Caco-2 (cell line): Measurements from ENCODE around the gene CYTH4. TPM values are rescaled to one million over a fixed set of nuclear protein-coding genes. Genes with fewer than 3 reads are reported as not detected.
A peak's percentile ranks its signal among the peaks of the same experiment; 100 is the strongest.

Experiments
- BruUV-seq: library from RNA; stranded (reverse); fragments of 400-500 nt; replicated peaks from 2 replicates; lab custom pipeline; 2021; lab: Mats Ljungman, UMichigan
- CTCF ChIA-PET: fragments of 300-600 bp; sonication (Branson Sonifier 250); formaldehyde crosslinking; loops from one replicate; lab custom pipeline; 2022; ENCODE audit warnings: antibody characterized with exemption; lab: Charles Lee
- POLR2A ChIA-PET: fragments of 300-600 bp; sonication (Branson Sonifier 250); formaldehyde crosslinking; loops from one replicate; lab custom pipeline; 2022; ENCODE audit warnings: antibody characterized with exemption; lab: Charles Lee
- DNase-seq, 2 experiments: peaks; one replicate each; pipeline versions ENCODE4 v3.0.0 to v3.0.0-alpha.2; 2020 to 2022
- H3K27me3 ChIP-seq: replicated peaks from 2 replicates; pipeline ENCODE4 v1.6.0; 2011; ENCODE audit warnings: low read length; ENCODE audit not compliant: control insufficient read depth, insufficient read depth
- H3K36me3 ChIP-seq: 2 replicates; pipeline ENCODE4 v1.5.1; 2011; ENCODE audit warnings: low read length; ENCODE audit not compliant: control insufficient read depth, insufficient read depth
- H3K4me1 ChIP-seq: fragments of 250-450 bp; sonication (Bioruptor Pico); 2 replicates; pipeline ENCODE4 v1.5.1; 2020; ENCODE audit warnings: mild to moderate bottlenecking
- H3K4me3 ChIP-seq: 2 replicates; pipeline ENCODE4 v1.5.1; 2011; ENCODE audit warnings: low read depth, mild to moderate bottlenecking, control low read depth, low read length
- H3K9me3 ChIP-seq: fragments of 250-450 bp; sonication (Bioruptor Pico); 2 replicates; pipeline ENCODE4 v1.5.1; 2020; ENCODE audit warnings: mild to moderate bottlenecking, moderate library complexity
- H3K27ac Mint-ChIP-seq: one replicate; pipeline ENCODE4 v1.8.0; 2022; ENCODE audit warnings: mixed read lengths; ENCODE audit not compliant: unreplicated experiment
- H3K27me3 Mint-ChIP-seq: one replicate; pipeline ENCODE4 v1.8.0; 2022; ENCODE audit warnings: mixed read lengths; ENCODE audit not compliant: insufficient read depth, unreplicated experiment
- H3K36me3 Mint-ChIP-seq: one replicate; pipeline ENCODE4 v1.8.0; 2022; ENCODE audit warnings: mild to moderate bottlenecking, mixed read lengths; ENCODE audit not compliant: insufficient read depth, unreplicated experiment
- H3K4me1 Mint-ChIP-seq: one replicate; pipeline ENCODE4 v1.8.0; 2022; ENCODE audit warnings: low read depth, mixed read lengths; ENCODE audit not compliant: unreplicated experiment
- H3K4me3 Mint-ChIP-seq: one replicate; pipeline ENCODE4 v1.8.0; 2022; ENCODE audit warnings: mild to moderate bottlenecking, moderate library complexity, mixed read lengths; ENCODE audit not compliant: unreplicated experiment
- H3K9me3 Mint-ChIP-seq: one replicate; pipeline ENCODE4 v1.8.0; 2022; ENCODE audit warnings: mixed read lengths; ENCODE audit not compliant: unreplicated experiment
- intact Hi-C: fragments of 100-400 bp; cut with micrococcal nuclease; formaldehyde crosslinking; loops from one replicate; pipeline ENCODE4 v1.10.0; 2022; ENCODE audit not compliant: unreplicated experiment
- total RNA-seq: library from RNA; stranded (reverse); gene quantifications from 2 replicates; pipeline ENCODE4 v1.2.3, GENCODE V29; 2022
- TF ChIP-seq, protein P1 (sequence below), 2 experiments: fragments of 200-600 bp in 1 of 2; IDR thresholded peaks; 1 replicate in 1 of 2; 2 replicates in 1 of 2; pipeline versions ENCODE4 v1.5.1 to v1.8.0; 2011 to 2022; ENCODE audit warnings: antibody characterized with exemption in 1 of 2, control low read depth in 1 of 2, inconsistent platforms in 1 of 2, low read depth in 1 of 2, low read length in 1 of 2, mild to moderate bottlenecking in 1 of 2, moderate library complexity in 1 of 2; ENCODE audit not compliant: insufficient read depth in 1 of 2, severe bottlenecking in 1 of 2, unreplicated experiment in 1 of 2

CYTH4 gene
- total RNA-seq, 1 experiment from 2014 or later: not detected

DNA sequence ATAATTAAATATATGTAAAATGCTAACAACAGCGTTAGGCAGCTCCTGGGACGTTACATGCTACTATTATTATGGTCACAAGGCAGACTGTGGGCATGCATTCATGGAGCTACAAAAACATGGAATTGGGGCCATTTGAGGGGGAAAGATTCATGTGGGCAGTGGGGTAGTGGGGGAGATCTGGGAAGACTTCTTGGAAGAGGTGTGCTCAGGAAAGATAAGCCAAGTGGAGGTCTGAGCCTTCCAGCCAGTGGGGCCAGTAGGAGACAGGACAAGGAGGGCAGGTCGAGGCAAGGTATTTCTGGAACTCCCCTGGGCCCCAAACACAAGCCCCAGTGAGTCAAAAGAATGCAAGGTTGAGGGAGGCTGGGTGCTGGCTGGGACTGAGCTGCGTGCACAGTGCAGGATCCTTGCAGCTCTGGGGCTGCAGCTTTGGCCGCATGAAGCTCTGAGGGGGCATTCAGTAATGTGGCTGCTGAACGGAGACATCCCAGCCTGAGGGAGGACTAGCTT lies 35.4 kb downstream of the CYTH4 start:
- TF ChIP-seq, protein P1, sequence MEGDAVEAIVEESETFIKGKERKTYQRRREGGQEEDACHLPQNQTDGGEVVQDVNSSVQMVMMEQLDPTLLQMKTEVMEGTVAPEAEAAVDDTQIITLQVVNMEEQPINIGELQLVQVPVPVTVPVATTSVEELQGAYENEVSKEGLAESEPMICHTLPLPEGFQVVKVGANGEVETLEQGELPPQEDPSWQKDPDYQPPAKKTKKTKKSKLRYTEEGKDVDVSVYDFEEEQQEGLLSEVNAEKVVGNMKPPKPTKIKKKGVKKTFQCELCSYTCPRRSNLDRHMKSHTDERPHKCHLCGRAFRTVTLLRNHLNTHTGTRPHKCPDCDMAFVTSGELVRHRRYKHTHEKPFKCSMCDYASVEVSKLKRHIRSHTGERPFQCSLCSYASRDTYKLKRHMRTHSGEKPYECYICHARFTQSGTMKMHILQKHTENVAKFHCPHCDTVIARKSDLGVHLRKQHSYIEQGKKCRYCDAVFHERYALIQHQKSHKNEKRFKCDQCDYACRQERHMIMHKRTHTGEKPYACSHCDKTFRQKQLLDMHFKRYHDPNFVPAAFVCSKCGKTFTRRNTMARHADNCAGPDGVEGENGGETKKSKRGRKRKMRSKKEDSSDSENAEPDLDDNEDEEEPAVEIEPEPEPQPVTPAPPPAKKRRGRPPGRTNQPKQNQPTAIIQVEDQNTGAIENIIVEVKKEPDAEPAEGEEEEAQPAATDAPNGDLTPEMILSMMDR (IDR thresholded peaks at IDR 0.05; ENCODE audit: insufficient read depth in 1 of 2, low read depth in 1 of 2, low read length in 1 of 2, severe bottlenecking in 1 of 2, unreplicated experiment in 1 of 2): no peak
- H3K27me3 ChIP-seq: no peaks in the 10 kb centered on the region
- POLR2A ChIA-PET: interaction anchor here (0.6 kb wide), 1 partner anchor 557 kb away, joined by 3 read pairs; no protein-coding TSS in a partner anchor
- H3K9me3 Mint-ChIP-seq: no peaks in the 10 kb centered on the region
- CTCF ChIA-PET: interaction anchor here (0.9 to 3.0 kb wide), 6 partner anchors 14 to 143 kb away, joined by 3 to 49 read pairs (median 4); no protein-coding TSS in a partner anchor
- no peaks in the 10 kb centered on the region for H3K27me3 Mint-ChIP-seq
- no peaks in the 10 kb centered on the region for H3K9me3 ChIP-seq
- peak in 1 of 2 experiments; percentile 58 for DNase-seq
- peaks cover 58% of the 10 kb centered on the region for H3K4me1 ChIP-seq
- peaks cover 45% of the 10 kb centered on the region for H3K4me1 Mint-ChIP-seq
- H3K36me3 Mint-ChIP-seq: no peaks in the 10 kb centered on the region
- H3K4me3 Mint-ChIP-seq: peak overlapping the region; percentile 39
- no peak overlapping the region for H3K4me3 ChIP-seq
- intact Hi-C loops: loop anchor here (1.0 kb wide), 2 partner anchors 112 to 140 kb away; no protein-coding TSS in a partner anchor
- peak overlapping the region; percentile 93 for H3K27ac Mint-ChIP-seq
- no TSS peak for BruUV-seq
- H3K36me3 ChIP-seq: no peaks in the 10 kb centered on the region

DNA sequence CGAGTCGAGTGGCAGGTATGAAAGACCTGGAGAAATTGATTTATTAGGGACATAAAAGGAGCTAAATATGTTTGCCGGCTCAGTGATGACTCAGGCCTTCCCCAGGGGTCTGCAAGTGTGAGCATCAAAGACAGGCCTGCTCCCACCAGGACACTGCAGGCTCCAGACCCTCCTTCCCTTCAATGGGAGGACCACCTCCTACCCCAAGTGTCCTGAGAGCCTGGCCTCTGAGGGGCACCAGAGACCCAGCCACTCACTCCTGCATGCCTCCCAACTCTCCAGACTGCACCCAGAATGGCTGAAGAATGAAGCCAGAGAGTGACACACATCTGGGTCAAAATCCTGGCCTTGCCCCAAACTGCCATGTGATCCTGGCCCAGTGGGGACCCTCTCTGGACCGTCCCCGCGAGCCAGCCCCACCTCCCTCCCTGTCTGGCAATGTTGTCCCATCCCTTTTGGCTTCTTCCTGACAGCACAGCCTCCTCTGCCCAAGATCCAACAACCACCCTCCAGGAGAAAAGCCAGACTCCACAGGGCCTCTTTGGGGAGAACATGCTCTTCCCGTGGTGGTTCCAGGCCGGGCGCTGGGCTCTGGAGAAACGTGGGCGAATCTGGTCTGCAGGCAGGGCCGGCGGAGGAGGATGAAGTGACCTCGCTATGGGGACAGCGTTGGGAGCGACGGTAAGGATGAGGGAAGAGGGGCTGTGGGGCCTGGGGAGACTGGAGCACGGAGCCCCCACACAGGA lies 36.2 kb downstream of the CYTH4 start:
- intact Hi-C loops: no loop called here
- Mint-ChIP-seq H3K27ac (peak overlapping the region; percentile 93), H3K9me3 (no peaks in the 10 kb centered on the region), H3K4me1 (peaks cover 48% of the 10 kb centered on the region), H3K27me3 (no peaks in the 10 kb centered on the region), H3K4me3 (no peak overlapping the region), H3K36me3 (no peaks in the 10 kb centered on the region)
- Histone ChIP-seq H3K4me3 (no peak overlapping the region), H3K9me3 (no peaks in the 10 kb centered on the region), H3K27me3 (no peaks in the 10 kb centered on the region), H3K4me1 (peaks cover 66% of the 10 kb centered on the region), H3K36me3 (no peaks in the 10 kb centered on the region)
- POLR2A ChIA-PET: interaction anchor here (0.6 kb wide), 1 partner anchor 558 kb away, joined by 3 read pairs; no protein-coding TSS in a partner anchor
- DNase-seq: no peak
- CTCF ChIA-PET: interaction anchor here (0.9 to 3.0 kb wide), 6 partner anchors 13 to 143 kb away, joined by 3 to 49 read pairs (median 4); no protein-coding TSS in a partner anchor
- TF ChIP-seq, protein P1 (IDR thresholded peaks at IDR 0.05; ENCODE audit: insufficient read depth in 1 of 2, low read depth in 1 of 2, low read length in 1 of 2, severe bottlenecking in 1 of 2, unreplicated experiment in 1 of 2): peak in 1 of 2 experiments; percentile 44
- BruUV-seq: no TSS peak

DNA sequence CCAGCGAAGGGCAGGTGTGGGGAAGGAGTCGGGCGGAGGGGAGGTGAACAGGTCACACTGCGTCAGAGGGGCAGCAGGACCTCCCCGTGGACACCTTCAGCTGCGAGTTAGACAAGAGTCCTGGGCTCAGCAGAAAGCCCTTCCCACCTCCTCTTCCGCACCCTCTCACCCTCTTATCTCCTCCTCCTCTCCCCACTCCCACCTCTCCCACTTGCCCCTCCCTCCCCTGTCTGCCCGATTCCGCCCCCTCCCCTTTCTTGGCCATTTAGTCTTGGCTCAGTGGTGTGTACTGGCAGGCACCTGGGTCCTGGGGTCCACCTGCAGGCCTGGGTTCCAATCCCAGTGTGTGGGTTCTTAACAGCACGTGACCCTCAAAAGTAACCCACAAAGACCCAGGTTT lies 37.2 kb downstream of the CYTH4 start:
- intact Hi-C loops: no loop called here
- H3K27me3 Mint-ChIP-seq: no peaks in the 10 kb centered on the region
- H3K4me3 Mint-ChIP-seq: no peak overlapping the region
- H3K4me1 Mint-ChIP-seq: peaks cover 57% of the 10 kb centered on the region
- DNase-seq: no peak
- H3K27me3 ChIP-seq: no peaks in the 10 kb centered on the region
- H3K4me3 ChIP-seq: no peak overlapping the region
- CTCF ChIA-PET: interaction anchor here (2.2 kb wide), 1 partner anchor 110 kb away, joined by 17 read pairs; no protein-coding TSS in a partner anchor
- H3K9me3 ChIP-seq: no peaks in the 10 kb centered on the region
- TF ChIP-seq, protein P1 (IDR thresholded peaks at IDR 0.05; ENCODE audit: insufficient read depth in 1 of 2, low read depth in 1 of 2, low read length in 1 of 2, severe bottlenecking in 1 of 2, unreplicated experiment in 1 of 2): no peak
- no TSS peak for BruUV-seq
- no peaks in the 10 kb centered on the region for H3K9me3 Mint-ChIP-seq
- H3K36me3 ChIP-seq: no peaks in the 10 kb centered on the region
- peak overlapping the region; percentile 93 for H3K27ac Mint-ChIP-seq
- H3K4me1 ChIP-seq: peaks cover 73% of the 10 kb centered on the region
- H3K36me3 Mint-ChIP-seq: no peaks in the 10 kb centered on the region
- POLR2A ChIA-PET: no interaction called here
